Central memory CD8-positive, alpha-beta T cell (primary cell): ENCODE results near the gene NME9.
A peak's percentile ranks its signal among the peaks of the same experiment; 100 is the strongest.

Experiments used
- ATAC-seq: fragments of 150-1000 bp; cut with Tn5 transposase; replicated peaks from 2 replicates; pipeline ENCODE4 v1.10.0; 2022; ENCODE audit warnings: mild to moderate bottlenecking, moderate FRiP score, moderate number of reproducible peaks; ENCODE audit not compliant: poor library complexity, severe bottlenecking; ENCODE audit errors: extremely low read depth
- DNase-seq, 2 donors: peaks; one replicate each; pipeline ENCODE4 v3.0.0; 2021; ENCODE audit warnings: low spot score in 2 of 2
- H3K27ac Mint-ChIP-seq: one replicate; pipeline ENCODE4 v1.8.0; 2022; ENCODE audit warnings: low read depth, mild to moderate bottlenecking, moderate library complexity, mixed read lengths
- H3K27me3 Mint-ChIP-seq: one replicate; pipeline ENCODE4 v1.8.0; 2022; ENCODE audit warnings: mixed read lengths
- H3K36me3 Mint-ChIP-seq: one replicate; pipeline ENCODE4 v1.8.0; 2022; ENCODE audit warnings: mild to moderate bottlenecking, moderate library complexity, mixed read lengths; ENCODE audit not compliant: insufficient read depth
- H3K4me1 Mint-ChIP-seq: one replicate; pipeline ENCODE4 v1.8.0; 2022; ENCODE audit warnings: mixed read lengths
- H3K4me3 Mint-ChIP-seq: one replicate; pipeline ENCODE4 v1.8.0; 2022; ENCODE audit warnings: mild to moderate bottlenecking, moderate library complexity, mixed read lengths
- H3K9me3 Mint-ChIP-seq: one replicate; pipeline ENCODE4 v1.8.0; 2022; ENCODE audit warnings: mixed read lengths

The NME9 gene

DNA sequence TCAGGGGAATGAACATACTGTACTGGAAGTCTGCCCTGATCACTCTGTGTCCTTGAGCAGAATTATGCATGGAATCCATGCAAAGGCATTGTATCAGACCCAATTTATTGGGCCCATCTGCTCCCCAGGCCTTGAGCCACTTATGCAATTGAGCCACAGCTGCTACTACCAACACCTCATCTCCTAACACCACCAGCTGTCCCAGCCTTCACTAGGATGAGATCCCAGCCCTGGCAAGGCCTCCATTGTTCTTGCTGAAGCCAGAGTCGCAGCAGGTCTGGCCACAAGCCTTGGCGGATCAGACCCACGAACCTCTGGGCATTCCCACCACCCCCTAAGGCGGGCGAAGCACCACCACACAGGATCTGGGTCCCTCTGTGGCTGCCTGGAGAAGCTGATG is 9.2 kb upstream of the NME9 start:
- H3K4me1 Mint-ChIP-seq, result no peaks in the 10 kb centered on the region
- ATAC-seq (no peak), DNase-seq (no peak)
- H3K27me3 Mint-ChIP-seq, result peaks cover 6% of the 10 kb centered on the region
- H3K4me3 Mint-ChIP-seq, result no peak overlapping the region
- H3K9me3 Mint-ChIP-seq, result no peaks in the 10 kb centered on the region
- no peak overlapping the region for H3K27ac Mint-ChIP-seq
- no peaks in the 10 kb centered on the region for H3K36me3 Mint-ChIP-seq

DNA sequence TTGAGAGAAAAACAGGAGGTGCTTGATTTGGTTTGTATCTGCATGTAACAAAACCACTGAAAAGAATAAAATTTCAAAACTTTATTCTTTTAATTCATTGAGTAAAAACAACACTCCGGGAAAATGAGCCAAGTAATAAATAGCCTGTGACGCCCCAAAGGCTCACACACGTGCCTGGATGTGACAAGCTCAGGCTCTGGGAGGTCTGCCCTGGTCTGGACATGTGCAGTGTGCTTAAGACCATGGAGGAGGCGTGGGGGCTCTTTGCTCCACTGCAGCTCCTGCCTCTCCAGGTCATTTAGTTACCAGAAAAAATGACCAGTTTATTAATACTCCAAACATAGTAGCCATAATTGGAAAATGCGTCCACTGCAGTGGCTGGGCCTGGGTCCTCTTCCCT is 8.6 kb upstream of the NME9 start:
- no peaks in the 10 kb centered on the region for H3K36me3 Mint-ChIP-seq
- H3K27ac Mint-ChIP-seq, result no peak overlapping the region
- ATAC-seq (no peak), DNase-seq (no peak)
- peaks cover 6% of the 10 kb centered on the region for H3K27me3 Mint-ChIP-seq
- no peak overlapping the region for H3K4me3 Mint-ChIP-seq
- no peaks in the 10 kb centered on the region for H3K9me3 Mint-ChIP-seq
- H3K4me1 Mint-ChIP-seq, result no peaks in the 10 kb centered on the region

DNA sequence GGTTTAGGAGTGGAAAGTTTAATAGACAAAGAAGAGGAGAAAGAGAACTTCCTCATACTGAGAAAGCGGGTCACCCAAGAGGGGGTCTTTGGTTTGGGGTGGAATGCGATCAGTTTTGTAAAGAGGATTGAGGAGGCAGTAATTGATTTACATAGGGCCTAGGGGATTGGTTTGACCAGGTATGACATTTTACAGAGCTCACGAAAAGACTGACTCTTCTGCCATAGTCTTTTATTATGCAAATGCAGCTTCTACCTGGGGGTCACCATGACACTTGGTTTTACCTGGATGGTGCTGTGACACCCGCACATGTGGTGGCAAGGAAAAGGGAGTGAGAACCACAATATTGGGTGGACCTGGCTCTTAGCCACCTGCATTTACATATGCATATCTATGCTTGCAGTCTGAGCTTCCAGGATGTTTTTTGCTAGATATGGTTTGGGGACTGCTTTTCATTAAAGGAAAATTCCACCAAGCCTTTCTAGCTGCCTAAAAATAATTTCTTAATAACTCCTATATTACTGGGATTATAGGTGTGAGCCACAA is 6.9 kb upstream of the NME9 start:
- Mint-ChIP-seq H3K4me3 (no peak overlapping the region), H3K4me1 (peaks cover 5% of the 10 kb centered on the region), H3K36me3 (no peaks in the 10 kb centered on the region), H3K27ac (no peak overlapping the region), H3K9me3 (no peaks in the 10 kb centered on the region), H3K27me3 (peaks cover 6% of the 10 kb centered on the region)
- DNase-seq (no peak), ATAC-seq (no peak)

DNA sequence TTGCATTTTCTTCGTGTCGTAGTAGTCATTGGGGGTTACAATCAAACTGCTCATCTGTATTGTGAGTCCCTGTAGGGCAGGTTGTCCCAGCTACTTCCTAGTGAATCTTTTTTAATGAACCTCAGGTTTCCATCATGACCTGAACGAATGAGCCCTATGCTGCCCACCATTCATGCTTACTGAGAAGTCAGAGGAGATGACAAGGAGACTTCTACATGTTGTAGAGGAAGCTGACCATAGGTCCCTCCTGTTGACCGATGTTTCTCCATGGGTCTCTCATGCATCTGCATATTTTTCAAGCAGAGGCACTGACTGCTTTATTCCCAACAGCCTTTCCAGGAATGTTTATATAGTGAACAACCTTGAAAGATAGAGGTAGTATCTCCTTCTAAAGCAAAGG is 5.0 kb upstream of the NME9 start:
- no peak for DNase-seq
- H3K9me3 Mint-ChIP-seq, result no peaks in the 10 kb centered on the region

DNA sequence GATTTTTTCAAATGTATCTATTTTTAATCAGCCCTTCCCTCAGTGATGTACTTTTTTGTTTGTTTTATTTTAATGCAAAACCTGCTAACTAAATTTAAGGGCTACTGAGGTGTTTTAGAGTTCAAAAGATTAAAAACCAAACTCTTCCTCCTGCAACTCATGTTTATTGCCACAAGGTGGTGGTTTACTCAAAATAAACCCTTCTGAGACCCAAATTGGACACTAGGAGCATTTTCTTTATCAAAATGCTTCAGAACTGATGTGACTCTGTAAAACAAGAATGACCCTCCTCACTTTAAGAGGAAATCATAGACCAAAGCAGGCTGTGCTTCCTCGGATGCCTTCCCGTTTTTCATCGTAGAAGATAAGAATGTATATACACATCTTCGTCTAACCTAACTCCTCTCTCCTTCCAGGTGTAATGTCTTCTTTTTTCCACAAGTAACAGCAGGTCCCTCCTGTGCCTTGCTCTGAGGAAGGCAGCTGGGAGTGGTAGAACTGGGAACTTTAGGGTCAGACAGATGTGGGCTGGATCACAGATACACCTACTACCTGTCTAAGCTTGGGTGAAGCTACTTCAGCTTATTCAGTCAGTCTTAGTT is 2.9 kb upstream of the NME9 start:
- Mint-ChIP-seq H3K9me3 (no peaks in the 10 kb centered on the region), H3K4me1 (peaks cover 28% of the 10 kb centered on the region), H3K27ac (no peak overlapping the region), H3K27me3 (no peaks in the 10 kb centered on the region), H3K4me3 (no peak overlapping the region), H3K36me3 (peaks cover 10% of the 10 kb centered on the region)
- ATAC-seq (no peak), DNase-seq (no peak)

More for the DNA sequence above, 5.0 kb upstream of the NME9 start:
- Mint-ChIP-seq H3K4me1 (peaks cover 13% of the 10 kb centered on the region), H3K27ac (no peak overlapping the region), H3K27me3 (peaks cover 6% of the 10 kb centered on the region), H3K4me3 (no peak overlapping the region), H3K36me3 (peaks cover 5% of the 10 kb centered on the region)
- no peak for ATAC-seq

DNA sequence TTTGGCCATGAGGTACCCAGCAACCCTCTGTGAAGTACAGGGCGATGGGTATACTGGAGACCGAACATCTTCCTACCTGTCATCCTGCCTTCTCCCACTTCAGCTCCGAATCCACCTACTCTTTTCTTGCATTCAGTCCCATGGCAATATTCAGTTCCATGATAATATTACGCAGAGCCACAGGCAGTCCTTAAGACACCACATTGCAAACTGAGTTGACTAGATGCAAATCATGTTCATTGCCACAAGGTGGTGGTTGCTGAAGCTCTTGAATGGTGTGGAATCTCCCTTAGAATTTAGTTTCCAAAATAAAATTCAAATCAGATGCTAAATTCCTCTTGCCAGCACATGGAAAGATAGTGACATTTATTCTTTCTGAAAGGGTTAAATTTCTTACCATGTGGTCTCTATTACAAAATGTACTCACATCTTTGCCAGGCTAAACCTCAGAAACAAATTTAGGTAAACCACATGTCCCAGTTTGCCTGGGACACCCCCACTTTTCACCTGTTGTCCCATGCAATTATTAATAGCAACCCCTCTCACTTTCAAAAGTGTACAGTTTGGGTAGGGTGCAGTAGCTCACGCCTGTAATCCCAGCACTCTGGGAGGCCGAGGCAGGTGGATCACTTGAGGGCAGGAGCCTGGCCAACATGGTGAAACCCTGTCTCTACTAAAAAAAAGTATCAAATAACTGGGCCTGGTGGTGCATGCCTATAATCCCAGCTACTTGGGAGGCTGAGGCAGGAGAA is 1.7 kb upstream of the NME9 start:
- Mint-ChIP-seq H3K27me3 (no peaks in the 10 kb centered on the region), H3K4me3 (no peak overlapping the region), H3K9me3 (no peaks in the 10 kb centered on the region), H3K27ac (no peak overlapping the region), H3K36me3 (peaks cover 10% of the 10 kb centered on the region), H3K4me1 (peaks cover 28% of the 10 kb centered on the region)
- ATAC-seq (no peak), DNase-seq (no peak)

DNA sequence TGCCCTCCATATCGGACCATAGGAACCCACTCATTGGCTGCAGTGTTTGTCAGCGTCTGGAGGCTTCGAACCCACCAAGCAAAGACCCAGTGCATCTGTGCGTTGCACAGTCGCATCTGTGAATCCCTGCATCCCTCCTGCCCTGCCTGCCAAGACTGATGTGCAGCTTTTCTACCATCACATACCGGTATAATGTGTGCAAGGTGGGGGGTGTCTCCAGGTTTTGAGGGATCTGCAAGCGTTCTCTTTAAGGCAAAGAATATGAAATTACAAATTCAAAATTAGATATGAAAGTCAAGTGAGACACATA is 288 bp upstream of the NME9 start:
- Mint-ChIP-seq H3K4me1 (peaks cover 28% of the 10 kb centered on the region), H3K36me3 (peaks cover 11% of the 10 kb centered on the region), H3K4me3 (peak overlapping the region; percentile 83), H3K27me3 (no peaks in the 10 kb centered on the region), H3K9me3 (no peaks in the 10 kb centered on the region), H3K27ac (peak overlapping the region; percentile 84)
- DNase-seq, result no peak
- ATAC-seq, result no peak

DNA sequence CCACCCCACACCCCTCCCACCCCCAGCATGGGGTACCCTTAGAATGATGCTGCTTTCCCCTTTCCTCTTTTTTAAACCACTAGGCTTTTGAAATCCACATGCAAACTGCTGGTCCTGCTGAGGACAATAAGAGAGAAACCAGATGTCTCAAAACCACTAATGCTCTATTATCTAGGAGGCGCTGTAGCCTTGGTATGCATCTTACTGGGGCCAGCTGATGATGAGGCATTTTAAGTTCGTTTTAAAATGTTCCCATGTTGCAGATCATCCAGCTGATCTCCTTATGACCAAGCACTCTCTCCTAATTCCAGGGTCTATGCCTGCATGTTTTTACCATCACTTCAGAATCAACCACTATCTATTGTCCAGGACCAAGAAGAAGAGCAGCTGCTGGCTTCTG is 1.3 kb downstream of the NME9 start:
- Mint-ChIP-seq H3K4me1 (peaks cover 28% of the 10 kb centered on the region), H3K27ac (no peak overlapping the region), H3K36me3 (peaks cover 12% of the 10 kb centered on the region), H3K27me3 (no peaks in the 10 kb centered on the region), H3K4me3 (peak overlapping the region; percentile 83), H3K9me3 (no peaks in the 10 kb centered on the region)
- ATAC-seq (no peak), DNase-seq (no peak)

DNA sequence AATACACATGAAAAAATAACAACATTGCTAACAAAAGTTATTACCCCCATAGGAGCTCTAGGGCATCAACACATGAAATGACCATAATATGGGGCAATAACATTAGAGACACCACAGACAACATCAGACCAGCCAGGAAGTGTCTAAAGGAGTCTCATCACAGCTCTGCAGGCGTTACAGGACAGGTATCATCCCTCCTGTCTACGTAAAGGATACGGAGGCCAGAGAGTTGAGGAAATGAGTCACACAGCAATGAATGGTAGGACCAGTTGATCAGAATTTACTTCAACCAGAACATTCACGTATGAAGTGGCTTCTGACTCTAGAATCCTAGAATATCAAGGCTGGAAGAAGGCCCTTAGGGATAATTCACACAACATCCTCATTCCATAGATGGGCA is 1.8 kb downstream of the NME9 start:
- Mint-ChIP-seq H3K36me3 (peaks cover 12% of the 10 kb centered on the region), H3K4me3 (no peak overlapping the region), H3K27ac (no peak overlapping the region), H3K4me1 (peaks cover 26% of the 10 kb centered on the region), H3K27me3 (no peaks in the 10 kb centered on the region), H3K9me3 (no peaks in the 10 kb centered on the region)
- ATAC-seq (no peak), DNase-seq (no peak)

DNA sequence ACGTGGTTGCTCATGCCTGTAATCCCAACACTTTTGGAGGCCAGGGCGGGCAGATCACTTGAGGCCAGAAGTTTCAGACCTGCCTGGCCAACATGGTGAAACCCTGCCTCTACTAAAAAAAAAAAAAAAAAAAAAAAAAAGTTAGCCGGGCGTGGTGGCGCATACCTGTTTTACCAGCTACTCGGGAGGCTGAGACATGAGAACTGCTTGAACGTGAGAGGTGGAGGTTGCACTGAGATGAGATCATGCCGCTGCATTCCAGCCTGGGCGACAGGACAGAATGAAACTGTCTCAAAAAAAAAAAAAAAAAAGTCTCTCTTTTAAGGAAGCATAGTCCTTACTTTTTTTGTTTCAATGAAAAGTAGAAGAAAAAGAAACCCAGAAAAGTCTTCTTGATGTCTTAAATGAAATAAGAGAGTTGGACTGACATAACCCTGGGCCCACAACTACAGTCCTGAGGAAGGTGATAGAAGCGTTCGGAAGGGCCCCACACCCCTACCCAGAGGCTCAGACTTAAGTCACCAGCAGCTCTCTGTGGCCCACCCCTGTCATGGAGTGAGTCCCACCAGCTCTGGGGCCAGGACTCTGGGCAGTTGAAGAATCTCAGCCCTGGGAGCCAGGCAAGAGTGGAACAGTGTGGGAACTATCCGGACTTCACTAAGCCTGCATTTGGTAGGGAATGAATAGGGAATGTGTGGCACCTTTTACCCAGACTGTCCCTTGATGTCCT is 2.6 kb downstream of the NME9 start:
- H3K27ac Mint-ChIP-seq, result no peak overlapping the region
- no peak overlapping the region for H3K4me3 Mint-ChIP-seq
- no peaks in the 10 kb centered on the region for H3K27me3 Mint-ChIP-seq

DNA sequence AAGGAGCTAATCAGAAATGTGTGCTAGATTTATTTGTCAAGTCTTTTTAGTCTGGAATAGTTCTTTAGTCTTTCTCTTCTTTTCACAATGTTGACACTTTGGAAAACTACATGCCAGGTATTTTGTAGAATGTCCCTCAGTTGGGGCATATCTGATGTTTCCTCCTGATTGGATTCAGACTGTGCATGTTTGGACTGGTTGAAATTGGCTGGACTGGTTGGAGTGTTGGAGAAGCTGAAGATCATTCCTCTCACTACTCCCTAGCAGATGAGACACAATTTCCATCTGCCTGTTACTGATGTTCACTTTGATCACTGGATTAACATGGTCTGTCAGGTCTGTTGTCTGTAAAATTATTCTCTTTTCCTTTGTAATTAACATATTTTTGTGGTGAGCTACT is 3.7 kb downstream of the NME9 start:
- H3K4me1 Mint-ChIP-seq, result peaks cover 23% of the 10 kb centered on the region
- H3K9me3 Mint-ChIP-seq, result no peaks in the 10 kb centered on the region
- ATAC-seq (no peak), DNase-seq (no peak)
- peaks cover 12% of the 10 kb centered on the region for H3K36me3 Mint-ChIP-seq
- H3K27ac Mint-ChIP-seq, result no peak overlapping the region
- H3K27me3 Mint-ChIP-seq, result peaks cover 10% of the 10 kb centered on the region
- H3K4me3 Mint-ChIP-seq, result no peak overlapping the region

More for the DNA sequence above, 2.6 kb downstream of the NME9 start:
- Mint-ChIP-seq H3K9me3 (no peaks in the 10 kb centered on the region), H3K4me1 (peaks cover 23% of the 10 kb centered on the region), H3K36me3 (peaks cover 12% of the 10 kb centered on the region)
- ATAC-seq (no peak), DNase-seq (no peak)

DNA sequence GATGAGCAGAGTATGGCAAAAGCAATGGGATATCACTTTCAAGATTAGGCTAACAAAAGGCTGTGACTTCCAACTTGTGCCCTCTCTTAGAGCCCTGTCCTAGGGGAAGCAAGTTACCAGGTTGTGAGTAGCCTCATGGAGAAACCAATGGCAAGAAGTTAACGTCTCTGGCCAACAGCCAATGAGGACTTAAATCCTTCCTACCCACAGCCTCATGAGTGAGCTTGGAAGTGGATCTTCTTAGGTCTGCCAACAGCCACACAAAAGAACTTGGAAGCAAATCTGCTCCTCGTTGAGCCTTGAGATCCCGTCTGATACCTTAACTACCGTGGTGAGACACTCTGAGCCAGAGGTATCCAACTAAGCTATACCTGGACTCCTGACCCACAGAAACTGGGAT is 5.7 kb downstream of the NME9 start:
- peaks cover 20% of the 10 kb centered on the region for H3K27me3 Mint-ChIP-seq
- ATAC-seq, result no peak
- peaks cover 10% of the 10 kb centered on the region for H3K4me1 Mint-ChIP-seq
- H3K36me3 Mint-ChIP-seq, result peaks cover 2% of the 10 kb centered on the region
- H3K27ac Mint-ChIP-seq, result no peak overlapping the region
- no peak for DNase-seq
- no peaks in the 10 kb centered on the region for H3K9me3 Mint-ChIP-seq
- H3K4me3 Mint-ChIP-seq, result no peak overlapping the region

DNA sequence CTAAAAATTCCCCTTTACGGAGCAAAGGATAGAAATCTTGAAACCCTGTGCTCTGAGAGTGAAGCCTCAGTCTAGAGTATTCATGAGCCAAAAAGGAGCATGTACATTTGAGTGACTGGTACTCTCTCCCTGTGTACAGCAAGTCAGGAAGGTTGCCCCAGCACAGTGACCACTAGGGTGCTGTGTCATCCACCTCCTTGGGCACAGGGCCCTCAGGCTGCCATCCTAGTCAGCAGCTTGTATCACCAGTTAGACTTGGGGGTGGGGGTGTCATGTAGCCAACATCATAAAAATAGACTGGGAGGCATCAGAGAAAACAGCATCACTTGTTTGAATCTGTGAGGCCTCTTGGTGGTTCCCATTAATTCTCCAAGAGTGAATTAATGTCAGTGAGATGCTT is 12.0 kb downstream of the NME9 start:
- Mint-ChIP-seq H3K9me3 (no peaks in the 10 kb centered on the region), H3K27me3 (peaks cover 23% of the 10 kb centered on the region), H3K36me3 (no peaks in the 10 kb centered on the region), H3K4me1 (no peaks in the 10 kb centered on the region), H3K27ac (no peak overlapping the region), H3K4me3 (no peak overlapping the region)
- DNase-seq (no peak), ATAC-seq (no peak)
